GDM1 (cell line): Measurements from ENCODE around the gene SLCO4C1.

Source experiments
- DNase-seq: peaks from one replicate; lab custom pipeline; 2025; lab: John Stamatoyannopoulos, UW

Gene SLCO4C1

DNA sequence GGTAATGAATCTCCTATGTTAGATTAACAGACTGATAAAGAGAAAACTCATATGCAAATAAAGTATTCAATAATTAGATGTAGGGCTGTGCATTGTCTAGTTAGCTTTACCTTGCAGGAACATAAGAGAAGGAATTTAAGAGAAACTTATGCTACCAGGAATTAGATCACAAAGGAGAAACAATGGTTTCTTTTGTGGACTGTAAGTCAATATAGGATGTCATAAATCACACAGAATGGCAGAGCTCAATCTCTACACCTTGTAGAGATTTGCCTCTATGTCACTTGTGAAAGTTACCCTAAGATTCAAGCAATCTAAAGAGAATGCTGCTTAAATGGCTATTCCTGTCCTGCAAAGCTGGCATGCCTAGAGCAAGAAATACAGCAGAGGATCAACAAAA, 26.0 kb downstream of the SLCO4C1 start:
- no peak for DNase-seq

DNA sequence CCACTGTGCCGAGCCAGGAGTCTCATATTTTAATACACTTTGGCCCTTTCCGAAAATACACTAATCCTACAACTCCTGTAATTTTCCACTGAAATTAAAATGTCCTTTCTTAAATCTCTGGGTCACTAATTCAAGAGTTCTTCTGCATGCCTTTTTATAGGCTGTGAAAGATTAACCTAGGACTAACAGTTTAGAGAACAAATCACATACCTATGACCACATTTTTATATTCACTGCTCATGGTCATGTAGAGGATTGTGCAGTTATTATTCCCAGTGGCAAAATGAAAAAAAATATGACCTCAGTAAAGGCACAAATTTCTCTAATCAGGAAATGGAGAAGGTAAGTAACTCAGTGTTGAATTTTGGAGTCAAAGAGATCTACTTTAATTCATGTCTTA, 33.4 kb downstream of the SLCO4C1 start:
- DNase-seq: no peak

DNA sequence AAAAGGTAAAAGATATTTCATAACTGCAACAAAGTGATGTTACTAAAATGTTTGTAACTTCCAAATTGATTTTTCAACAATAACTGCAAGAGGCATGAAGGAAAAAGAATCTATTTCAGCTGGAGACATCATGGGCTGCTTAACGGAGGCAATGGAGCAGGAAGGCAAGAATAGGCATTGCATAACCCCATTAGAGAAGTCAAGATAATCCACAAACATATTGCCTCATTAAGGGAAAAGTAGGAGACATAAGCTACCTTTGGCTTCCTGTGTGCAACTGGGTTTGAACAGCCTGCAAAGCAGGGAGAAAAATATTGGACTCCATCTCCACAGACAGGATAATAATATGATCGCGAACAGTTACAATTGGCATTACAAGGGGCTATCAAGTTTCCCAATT, 46.7 kb downstream of the SLCO4C1 start:
- DNase-seq: no peak

DNA sequence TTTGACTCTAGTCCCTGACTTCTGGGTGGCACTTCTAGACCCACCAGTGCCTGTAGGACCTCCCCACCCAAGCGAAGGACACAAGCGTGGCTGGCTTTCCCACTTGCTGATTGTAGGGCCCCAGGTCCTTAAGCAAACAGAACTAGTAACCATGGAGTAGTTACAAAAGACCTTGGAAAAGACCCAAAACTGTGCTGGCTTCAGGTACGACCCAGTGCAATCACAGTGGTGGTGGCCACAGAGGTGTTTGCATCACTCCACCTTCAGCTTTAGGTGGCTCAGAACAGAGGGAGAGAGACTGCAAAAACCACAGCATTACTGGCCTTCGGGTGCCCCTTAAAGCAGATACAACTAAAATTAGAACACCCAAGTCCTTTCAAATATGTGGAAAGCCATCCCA, 52.9 kb downstream of the SLCO4C1 start:
- DNase-seq: no peak

DNA sequence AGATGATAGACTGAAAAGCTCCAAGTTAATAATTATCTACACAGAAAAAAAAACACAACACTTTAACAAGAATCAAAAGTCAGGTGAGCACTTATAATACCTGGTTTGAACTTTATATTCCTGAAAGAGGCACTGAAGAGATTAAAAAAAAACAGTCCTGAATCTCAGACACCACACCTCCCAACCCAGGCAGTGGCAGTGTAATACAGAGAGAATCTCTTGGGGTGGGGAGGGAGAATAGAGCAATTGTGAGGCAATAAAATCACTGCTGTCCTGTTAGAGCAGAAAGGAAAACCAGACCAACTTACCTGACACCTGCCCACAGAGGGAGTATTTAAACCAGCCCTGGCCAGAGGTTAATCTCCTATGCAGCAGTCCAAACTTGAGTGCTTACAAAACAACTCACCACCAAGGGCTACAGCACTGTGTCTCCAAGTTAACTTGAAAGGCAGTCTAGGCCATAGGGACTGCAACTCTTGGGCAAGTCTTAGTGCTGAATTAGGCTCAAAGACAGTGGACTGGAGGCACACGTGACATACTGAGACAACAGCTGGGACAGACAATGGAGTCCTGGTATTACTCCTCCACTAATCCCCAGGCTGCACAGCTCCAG, 54.2 kb downstream of the SLCO4C1 start:
- DNase-seq: no peak

DNA sequence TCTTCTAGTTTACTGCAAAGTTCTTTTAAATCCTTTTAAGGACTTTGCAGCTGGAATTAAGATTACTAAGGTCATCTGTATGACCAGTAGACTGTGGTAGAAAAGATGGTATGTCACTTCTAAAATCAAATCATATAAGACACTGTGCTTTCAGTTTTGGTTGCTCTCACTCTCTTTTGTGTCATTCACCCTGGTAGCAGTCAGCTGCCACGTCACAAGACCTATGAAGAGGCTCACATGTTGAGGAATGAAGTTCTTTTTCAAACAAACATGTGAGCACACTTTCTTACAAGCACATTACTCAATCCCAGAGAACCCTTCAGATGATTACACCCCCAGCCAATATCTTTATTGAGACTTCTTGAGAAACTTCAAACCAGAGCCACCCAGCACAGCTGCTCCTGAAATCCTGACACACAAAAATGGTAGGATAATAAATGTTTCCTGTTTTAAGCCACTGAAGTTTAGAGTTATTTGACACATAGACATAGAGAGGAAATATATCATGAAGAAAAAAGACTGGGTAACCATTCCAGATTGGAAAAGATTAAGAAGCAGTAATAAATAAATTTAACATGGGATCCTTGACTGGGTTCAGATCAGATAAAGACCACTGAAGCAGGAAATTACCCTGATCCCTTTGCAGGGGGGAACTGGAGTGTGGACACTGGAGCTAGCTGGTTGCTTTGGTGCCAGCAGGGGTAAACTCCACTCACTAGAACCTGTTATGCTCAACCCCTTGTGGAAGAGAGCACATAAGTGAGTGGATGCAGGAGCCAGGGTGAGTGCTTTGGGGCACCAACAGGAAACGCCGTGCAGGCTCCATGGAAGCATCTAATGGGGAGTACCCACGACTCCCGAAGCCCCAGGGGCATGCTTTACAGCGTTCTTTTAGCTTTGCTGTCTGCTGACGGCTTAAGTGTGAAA, 64.1 kb downstream of the SLCO4C1 start:
- no peak for DNase-seq

DNA sequence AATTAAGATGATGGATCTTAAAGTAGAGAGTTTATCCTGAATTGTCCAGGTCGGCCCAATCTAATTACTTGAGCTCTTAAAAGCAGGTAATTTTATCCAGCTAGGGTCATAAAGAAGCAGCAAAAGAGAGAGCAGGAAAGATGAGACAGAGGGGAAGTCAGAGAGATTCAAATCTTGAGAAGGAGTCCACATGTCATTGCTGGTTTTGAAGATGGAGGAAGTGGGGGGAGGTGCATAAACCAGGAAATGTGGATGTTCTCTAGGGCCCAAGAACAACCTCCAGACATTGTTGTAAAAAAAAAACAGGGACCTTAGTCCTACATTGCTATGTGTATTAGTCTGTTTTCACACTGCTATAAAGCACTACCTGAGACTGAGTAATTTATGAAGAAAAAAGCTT, 66.4 kb downstream of the SLCO4C1 start:
- DNase-seq: no peak

DNA sequence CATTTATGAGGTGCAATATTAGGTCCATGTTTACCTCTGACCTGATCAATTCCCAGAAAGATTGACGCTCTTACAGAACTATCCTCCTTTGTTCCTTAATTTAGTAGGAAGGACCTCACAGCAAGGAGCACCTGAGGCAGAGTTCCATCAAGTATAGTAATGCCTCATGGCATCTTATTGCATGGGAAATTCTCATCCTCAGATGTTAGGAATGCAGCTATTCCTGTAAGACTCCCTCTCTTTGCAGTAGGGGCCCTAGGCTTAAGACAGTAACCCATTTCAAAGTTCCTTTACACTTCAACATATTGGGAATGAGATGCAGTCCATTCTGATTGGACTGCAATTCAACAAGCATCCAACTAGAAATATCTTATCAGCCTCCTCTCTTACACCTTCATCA, 69.8 kb downstream of the SLCO4C1 start:
- no peak for DNase-seq

DNA sequence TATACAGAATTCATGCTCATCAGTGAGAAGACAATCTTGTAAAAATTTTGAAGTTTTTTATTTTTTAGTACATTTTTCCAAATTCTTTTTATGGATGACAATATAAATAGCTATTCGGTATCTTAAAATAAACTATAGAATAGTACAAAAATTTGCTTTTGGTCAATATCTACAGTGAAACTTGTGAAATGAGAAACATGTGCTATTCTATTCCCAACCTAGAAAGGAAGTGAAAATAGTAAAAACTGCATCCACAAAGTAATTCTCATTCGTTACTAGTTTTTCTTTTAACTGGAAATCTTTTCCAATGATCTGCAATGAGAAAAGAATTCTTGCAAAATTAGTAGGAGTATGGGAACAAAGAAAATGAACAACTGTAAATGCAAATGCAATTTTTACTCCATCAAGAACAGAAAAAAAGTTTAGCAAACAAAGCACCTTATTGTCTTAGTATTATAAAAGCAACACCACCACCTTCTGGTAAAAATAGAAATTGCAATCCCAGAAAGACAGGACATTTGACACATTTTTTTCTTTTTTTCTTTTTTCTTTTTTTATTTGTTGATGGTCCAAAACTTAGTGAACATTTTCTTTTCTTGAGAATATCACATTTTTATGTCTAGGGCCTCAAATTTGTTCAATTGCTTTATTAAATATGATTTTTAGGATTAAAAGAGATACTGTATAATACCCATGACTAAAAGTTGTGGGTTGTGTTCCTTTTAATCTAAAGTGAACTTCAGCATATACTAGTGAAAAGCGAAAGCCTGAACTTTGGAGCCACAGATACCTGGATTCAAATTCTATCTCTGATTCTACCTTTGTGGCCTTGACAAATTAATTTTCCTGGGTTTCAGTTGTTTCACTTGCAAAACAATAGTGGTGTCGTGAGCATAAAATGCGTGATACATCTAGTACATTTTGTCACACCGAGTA, 72.3 kb downstream of the SLCO4C1 start:
- no peak for DNase-seq

DNA sequence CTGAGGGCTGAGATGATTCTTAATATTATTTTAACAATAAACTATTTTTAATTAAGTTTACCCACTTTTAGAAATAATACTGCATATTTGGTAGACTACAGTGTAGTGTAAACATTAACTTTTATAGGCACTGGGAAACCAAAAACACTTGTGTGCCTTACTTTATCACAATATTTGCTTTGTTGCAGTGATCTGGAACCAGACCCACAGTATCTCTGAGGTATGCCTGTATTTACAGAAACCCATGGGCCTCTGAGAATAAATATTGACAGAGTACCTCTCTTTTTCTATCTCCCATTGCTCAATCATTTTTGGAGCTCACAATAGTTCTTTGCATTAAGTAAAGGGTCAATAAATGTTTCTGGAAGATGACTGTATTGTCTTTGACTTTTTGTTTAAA, 73.3 kb downstream of the SLCO4C1 start:
- DNase-seq: no peak

DNA sequence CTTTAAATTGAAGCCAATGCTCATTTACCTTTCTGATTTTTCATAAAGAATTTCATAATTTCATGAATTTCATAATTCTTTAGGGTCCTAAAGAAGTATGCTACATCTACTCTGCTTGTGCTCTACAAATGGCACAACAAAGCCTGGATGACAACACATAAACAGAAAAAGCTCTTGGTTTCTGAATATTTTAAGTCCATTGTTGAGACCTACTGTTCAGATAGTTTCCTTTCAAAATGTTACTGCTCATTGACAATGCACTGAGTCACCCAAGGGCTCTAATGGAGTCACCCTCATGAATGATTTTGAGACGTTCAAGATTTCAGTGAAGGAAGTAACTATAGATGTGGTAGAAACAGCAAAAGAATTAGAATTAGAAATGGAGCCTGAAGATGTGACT, 74.1 kb downstream of the SLCO4C1 start:
- DNase-seq: no peak

DNA sequence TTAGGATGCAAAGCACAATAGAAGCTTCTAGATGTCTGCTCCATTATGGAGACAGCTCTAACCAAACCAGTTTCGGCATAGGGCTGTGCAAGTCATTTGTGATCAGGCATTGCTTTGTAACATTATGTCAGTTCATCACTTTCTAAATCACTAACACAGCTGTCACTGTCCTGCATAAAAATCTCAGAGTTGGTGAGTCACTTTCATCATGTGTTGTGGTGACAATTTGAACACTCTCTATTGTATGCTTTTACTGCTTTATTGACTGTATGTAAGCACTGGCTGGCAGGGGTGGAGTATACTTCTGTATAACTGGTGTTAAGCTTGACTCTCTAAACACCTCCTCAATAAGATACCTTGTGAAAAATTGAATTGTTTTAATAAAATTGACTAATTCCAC, 77.9 kb downstream of the SLCO4C1 start:
- no peak for DNase-seq

DNA sequence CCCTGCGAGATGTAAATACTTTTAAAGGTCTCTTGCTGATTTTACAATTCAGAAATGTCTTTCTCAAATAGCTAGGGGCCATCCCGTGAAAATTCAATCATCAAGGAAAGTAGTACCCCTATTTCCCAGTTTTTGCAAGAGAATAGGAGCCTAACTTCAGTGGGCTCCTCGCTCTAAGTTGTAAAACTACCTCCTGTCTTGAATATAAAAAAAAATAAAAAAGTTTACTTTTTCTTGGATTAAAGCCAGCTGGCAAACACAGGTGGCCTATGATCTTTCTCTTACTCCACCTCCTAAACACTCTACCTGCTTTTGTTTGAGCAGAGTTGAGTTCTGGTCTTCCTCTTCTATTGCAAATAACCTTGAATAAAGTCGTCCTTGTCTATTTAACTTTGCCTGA, 79.4 kb downstream of the SLCO4C1 start:
- DNase-seq: no peak

DNA sequence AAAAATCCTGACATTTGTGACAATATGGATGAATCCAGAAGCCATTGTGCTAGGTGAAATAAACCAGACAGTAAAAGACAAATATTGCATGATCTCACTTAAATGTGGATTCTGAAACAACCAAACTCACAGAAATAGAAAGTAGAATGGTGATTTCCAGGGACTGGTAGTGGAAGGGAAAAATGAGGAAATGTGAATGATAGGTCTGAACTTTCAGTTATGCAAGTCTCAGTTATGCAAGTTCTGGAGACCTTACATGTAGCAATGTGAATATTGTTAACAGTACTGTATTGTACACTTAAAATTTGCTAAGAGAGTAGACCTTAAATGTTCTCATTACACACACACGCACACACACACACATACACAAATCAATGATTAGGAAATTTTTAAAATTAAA, 84.9 kb downstream of the SLCO4C1 start:
- no peak for DNase-seq

DNA sequence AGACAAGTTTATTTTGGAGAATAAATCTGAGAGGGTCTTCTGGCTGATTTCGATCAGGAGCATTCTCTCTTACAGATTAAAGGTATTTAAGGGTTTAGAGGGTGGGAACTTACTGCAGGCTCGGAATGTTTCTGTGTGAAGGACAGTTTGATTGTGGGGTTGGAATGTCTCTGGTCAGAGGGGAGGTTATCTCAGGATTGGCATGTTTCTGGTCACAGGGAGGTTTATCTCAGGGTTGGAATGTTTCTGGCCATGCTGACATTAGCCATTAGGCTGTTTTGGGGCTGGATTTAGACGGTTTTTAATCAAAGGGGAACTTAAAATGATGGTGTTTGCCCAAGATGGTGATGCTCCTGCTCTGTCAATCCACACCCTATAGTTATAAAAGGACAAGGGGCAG, 95.2 kb downstream of the SLCO4C1 start:
- DNase-seq: no peak

DNA sequence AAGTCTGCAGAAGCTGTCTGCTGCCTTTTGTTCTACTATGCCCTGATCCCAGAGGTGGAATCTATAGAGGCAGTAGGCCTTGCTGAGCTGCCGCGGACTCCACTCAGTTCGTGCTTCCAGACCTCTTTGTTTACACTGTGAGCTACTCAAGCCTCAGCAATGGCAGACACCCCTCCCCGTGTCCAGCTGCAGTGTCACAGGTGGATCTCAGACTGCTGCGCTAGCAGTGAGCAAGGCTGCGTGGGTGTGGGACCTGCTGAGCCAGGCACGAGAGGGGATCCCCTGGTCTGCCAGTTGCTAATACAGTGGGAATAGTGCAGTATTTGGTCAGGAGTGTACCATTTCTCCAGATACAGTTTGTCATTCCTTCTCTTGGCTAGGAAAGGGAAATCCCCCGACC, 99.6 kb downstream of the SLCO4C1 start:
- no peak for DNase-seq
